GM12878 (cell line): ENCODE measurements around the gene DOK1. TPM values are rescaled to one million over a fixed set of nuclear protein-coding genes. Genes with fewer than 3 reads are reported as not detected.

Experiments
- ATAC-seq: fragments of 200-7000 bp; cut with Tn5 transposase; 3 replicates; pipeline ENCODE4 v1.9.1; 2020; ENCODE audit warnings: mild to moderate bottlenecking, moderate library complexity
- BruUV-seq: library from RNA; stranded (reverse); fragments of 400-500 nt; replicated peaks from 2 replicates; lab custom pipeline; 2021; lab: Mats Ljungman, UMichigan
- CTCF ChIA-PET: fragments of 300-600 bp; sonication (Branson Sonifier 250); formaldehyde crosslinking; extraction: SDS; loops from one replicate; lab custom pipeline; 2021; ENCODE audit warnings: inconsistent platforms; lab: Yijun Ruan, JAX
- POLR2A ChIA-PET: fragments of 350-600 bp; formaldehyde crosslinking; extraction: SDS; loops from one replicate; lab custom pipeline; 2021; ENCODE audit warnings: inconsistent platforms; lab: Charles Lee
- RAD21 ChIA-PET: fragments of 300-600 bp; sonication (Branson Sonifier 250); formaldehyde crosslinking; loops from one replicate; lab custom pipeline; 2023; ENCODE audit warnings: antibody characterized with exemption; ENCODE audit not compliant: unreplicated experiment; lab: Charles Lee
- SMC1A ChIA-PET: fragments of 300-600 bp; sonication (Branson Sonifier 250); formaldehyde crosslinking; loops from one replicate; lab custom pipeline; 2023; ENCODE audit not compliant: unreplicated experiment, uncharacterized antibody; lab: Charles Lee
- DNase-seq: peaks from one replicate; pipeline ENCODE4 v3.0.0-alpha.2; 2011; ENCODE audit warnings: low read depth, low spot score
- FAIRE-seq: peaks from 3 replicates; lab custom pipeline; 2011; peaks lifted over from hg19 to GRCh38; lab: Jason Lieb, UNC
- H2AFZ ChIP-seq: 2 replicates; pipeline ENCODE4 v1.6.0; 2011; ENCODE audit warnings: low read depth, low read length, control low read depth; ENCODE audit not compliant: control insufficient read depth
- H3K27ac ChIP-seq: 2 replicates; pipeline ENCODE4 v1.5.1; 2011; ENCODE audit warnings: control low read depth; ENCODE audit not compliant: control insufficient read depth, insufficient read depth
- H3K27me3 ChIP-seq, 2 experiments: replicated peaks in 1 of 2; 2 replicates each; pipeline versions ENCODE4 v1.6.0 to v1.6.1; 2011; ENCODE audit warnings: low read length in 1 of 2; ENCODE audit not compliant: control insufficient read depth in 2 of 2, insufficient read depth in 2 of 2
- H3K36me3 ChIP-seq, 2 experiments: 2 replicates each; pipeline ENCODE4 v1.5.1; 2011; ENCODE audit warnings: low read length in 1 of 2; ENCODE audit not compliant: control insufficient read depth in 2 of 2, insufficient read depth in 2 of 2
- H3K4me1 ChIP-seq: 2 replicates; pipeline ENCODE4 v1.6.1; 2011; ENCODE audit warnings: mild to moderate bottlenecking, low read length, moderate library complexity, mixed read lengths; ENCODE audit not compliant: control insufficient read depth, insufficient read depth
- H3K4me2 ChIP-seq: 2 replicates; pipeline ENCODE4 v1.6.0; 2011; ENCODE audit warnings: control low read depth; ENCODE audit not compliant: control insufficient read depth, insufficient read depth
- H3K4me3 ChIP-seq: fragments of 200-600 bp; sonication (generic); 2 replicates; pipeline ENCODE4 v1.5.1; 2016
- H3K79me2 ChIP-seq: 2 replicates; pipeline ENCODE4 v1.6.0; 2011; ENCODE audit warnings: low read length; ENCODE audit not compliant: control insufficient read depth, insufficient read depth
- H3K9ac ChIP-seq: 2 replicates; pipeline ENCODE4 v1.8.0; 2011; ENCODE audit warnings: low read length, control low read depth, mixed read lengths; ENCODE audit not compliant: control insufficient read depth, insufficient read depth
- H3K9me3 ChIP-seq: replicated peaks from 3 replicates; pipeline ENCODE4 v1.5.1; 2011; ENCODE audit warnings: mild to moderate bottlenecking, low read length; ENCODE audit not compliant: control insufficient read depth, insufficient read depth
- H4K20me1 ChIP-seq: 2 replicates; pipeline ENCODE4 v1.6.0; 2011; ENCODE audit not compliant: control insufficient read depth, insufficient read depth
- BRCA1 ChIP-seq: IDR thresholded peaks from 2 replicates; pipeline ENCODE4 v1.6.1; 2011; ENCODE audit warnings: low read depth, low read length, improper control_type of control experiment
- E2F8 ChIP-seq: fragments of 450-650 bp; IDR thresholded peaks from 2 replicates; pipeline ENCODE4 v1.6.1; 2018; ENCODE audit warnings: mild to moderate bottlenecking, low read depth, moderate library complexity; ENCODE audit not compliant: partially characterized antibody
- ESRRA ChIP-seq: IDR thresholded peaks from 2 replicates; pipeline ENCODE4 v1.6.1; 2012; ENCODE audit warnings: mild to moderate bottlenecking, low read length, improper control_type of control experiment
- FOS ChIP-seq: IDR thresholded peaks from 3 replicates; pipeline ENCODE4 v1.6.1; 2011; ENCODE audit warnings: borderline replicate concordance; ENCODE audit not compliant: insufficient read length; ENCODE audit errors: extremely low read depth
- GATAD2B ChIP-seq: fragments of 450-650 bp; conservative IDR thresholded peaks from 2 replicates; pipeline ENCODE4 v1.6.1; 2017; ENCODE audit warnings: low read depth, mild to moderate bottlenecking, moderate library complexity
- MTA2 ChIP-seq: fragments of 450-650 bp; IDR thresholded peaks from 2 replicates; pipeline ENCODE4 v1.6.1; 2016; ENCODE audit warnings: low read depth, mild to moderate bottlenecking, moderate library complexity
- PAX8 ChIP-seq: fragments of 450-650 bp; IDR thresholded peaks from 2 replicates; pipeline ENCODE4 v1.6.1; 2017; ENCODE audit warnings: mild to moderate bottlenecking, moderate library complexity
- SKIL ChIP-seq: fragments of 450-650 bp; IDR thresholded peaks from 2 replicates; pipeline ENCODE4 v1.6.1; 2017; ENCODE audit warnings: mild to moderate bottlenecking, low read depth, inconsistent platforms; ENCODE audit not compliant: poor library complexity, severe bottlenecking
- TCF12 ChIP-seq: IDR thresholded peaks from 2 replicates; pipeline ENCODE4 v1.6.1; 2011; ENCODE audit warnings: low read depth, mild to moderate bottlenecking, low read length
- USF1 ChIP-seq: IDR thresholded peaks from 2 replicates; pipeline ENCODE4 v1.6.1; 2011; ENCODE audit warnings: borderline replicate concordance, low read depth, mild to moderate bottlenecking, moderate library complexity, mixed read lengths, low read length; ENCODE audit not compliant: insufficient read depth; ENCODE audit errors: extremely low read length
- ZBTB4 ChIP-seq: fragments of 450-650 bp; formaldehyde crosslinking; IDR thresholded peaks from 2 replicates; pipeline ENCODE4 v1.4.0; 2022; ENCODE audit warnings: mild to moderate bottlenecking, moderate library complexity
- ZNF207 ChIP-seq: fragments of 450-650 bp; IDR thresholded peaks from 2 replicates; pipeline ENCODE4 v1.6.1; 2014; ENCODE audit warnings: antibody characterized with exemption, mild to moderate bottlenecking, borderline replicate concordance
- ZNF274 ChIP-seq: IDR thresholded peaks from one replicate; pipeline ENCODE4 v1.8.0; 2011; ENCODE audit not compliant: insufficient read length, insufficient read depth
- WGBS: methylation state at CpG from one replicate; pipeline ENCODE4 v1.1.6; 2016; ENCODE audit warnings: low lambda C conversion rate; ENCODE audit not compliant: insufficient replicate concordance, insufficient coverage; ENCODE audit errors: missing lambda C conversion rate; 5-methylcytosine and 5-hydroxymethylcytosine counted together
- in situ Hi-C: fragments of 300-500 bp; cut with MboI; formaldehyde crosslinking; loops from 9 replicates; pipeline ENCODE4 v1.14.3; 2018; ENCODE audit warnings: mixed read lengths
- intact Hi-C: fragments of 100-400 bp; cut with micrococcal nuclease; formaldehyde crosslinking; loops from one replicate; pipeline ENCODE4 v1.14.2; 2022; ENCODE audit not compliant: unreplicated experiment
- polyA plus RNA-seq, 11 experiments: library from polyadenylated mRNA; depleted of rRNA in 4 of 11; unstranded in 6 of 11; stranded (reverse) in 5 of 11; fragments of >200 nt; fragmentation: Nextera tagmentation in 4 of 11; fragmentation: Illumina TruSeq in 1 of 11; extraction: Ambion mirVana in 4 of 11; extraction: Trizol in 1 of 11; gene quantifications; 1 replicate in 1 of 11; 2 replicates in 10 of 11; pipeline versions ENCODE4 v1.2.1 to v1.2.3, GENCODE V29; 2011 to 2016; ENCODE audit warnings: inconsistent platforms in 2 of 11, missing spikeins in 2 of 11, low read depth in 1 of 11
- total RNA-seq, 4 experiments: library from RNA; depleted of rRNA in 3 of 4; stranded (reverse); fragments of >200 nt in 3 of 4; fragmentation: Illumina TruSeq in 1 of 4; extraction: Trizol in 1 of 4; gene quantifications; 2 replicates each; pipeline versions ENCODE4 v1.2.1 to v1.2.3, GENCODE V29; 2013 to 2021

Gene DOK1
- total and polyA plus RNA-seq, 10 of the 15 experiments (the other 5 are each of a cell fraction or from before 2014, with no cell fraction given): 1.4 to 104 (median 59.7) TPM

GRCh38 chr2:74588664-74589063 lies 34.1 kb downstream of the DOK1 start:
- in situ Hi-C loops (loop anchor here (10.0 kb wide), 1 partner anchor 104 kb away; the partner anchor contains the start of genes CCDC142 and TTC31), intact Hi-C loops (loop anchor here (5.0 to 10.0 kb wide), 2 partner anchors 186 to 254 kb away; no protein-coding TSS in a partner anchor)
- FAIRE-seq (no peak), DNase-seq (no peak), ATAC-seq (no peak)
- no peak overlapping the region for H3K9ac ChIP-seq
- H3K4me2 ChIP-seq: no peak overlapping the region
- 50% methylated on average over 2 of the region's 2 CpGs for WGBS
- H3K4me3 ChIP-seq: no peak overlapping the region
- ChIA-PET CTCF (interaction anchor here (0.6 to 12.8 kb wide), 32 partner anchors 11 to 767 kb away, joined by 3 to 281 read pairs (median 7); partner anchors contain the start of genes AUP1, C2orf81, CCDC142 and DOK1), SMC1A (interaction anchor here (0.6 to 11.0 kb wide), 29 partner anchors 11 to 542 kb away, joined by 3 to 371 read pairs (median 6); partner anchors contain the start of genes AUP1, CCDC142, DQX1 and HTRA2), POLR2A (interaction anchor here (0.6 to 25.0 kb wide), 9 partner anchors 16 to 177 kb away, joined by 3 to 441 read pairs (median 6); partner anchors contain the start of genes AUP1, CCDC142, DOK1 and HTRA2), RAD21 (interaction anchor here (0.7 to 11.0 kb wide), 23 partner anchors 10 to 339 kb away, joined by 3 to 158 read pairs (median 6); partner anchors contain the start of genes AUP1, CCDC142, DOK1 and DQX1)
- H3K4me1 ChIP-seq: peaks cover 24% of the 10 kb centered on the region
- H4K20me1 ChIP-seq: no peaks in the 10 kb centered on the region
- H3K36me3 ChIP-seq: no peaks in the 10 kb centered on the region
- no peak overlapping the region for H2AFZ ChIP-seq
- no peaks in the 10 kb centered on the region for H3K27me3 ChIP-seq
- no TSS peak for BruUV-seq
- H3K27ac ChIP-seq: no peak overlapping the region
- no peaks in the 10 kb centered on the region for H3K9me3 ChIP-seq
- H3K79me2 ChIP-seq: no peaks in the 10 kb centered on the region
- no peak for TF ChIP-seq SKIL
- no peak for TF ChIP-seq MTA2
- TF ChIP-seq ZNF274: no peak
- no peak for TF ChIP-seq BRCA1
- no peak for TF ChIP-seq FOS
- TF ChIP-seq USF1: no peak
- TF ChIP-seq E2F8: no peak
- TF ChIP-seq GATAD2B: no peak
- TF ChIP-seq TCF12: no peak
- TF ChIP-seq PAX8: no peak
- no peak for TF ChIP-seq ESRRA
- TF ChIP-seq ZNF207: no peak
- no peak for TF ChIP-seq ZBTB4 (CRISPR knock-in tag)
